ENCODE measurements around the gene SIRT4. TPM values are rescaled to one million over a fixed set of nuclear protein-coding genes. Genes with fewer than 3 reads are reported as not detected.

The SIRT4 gene
- total RNA-seq, 1 experiment from 2014 or later, result 1.9 TPM

DNA sequence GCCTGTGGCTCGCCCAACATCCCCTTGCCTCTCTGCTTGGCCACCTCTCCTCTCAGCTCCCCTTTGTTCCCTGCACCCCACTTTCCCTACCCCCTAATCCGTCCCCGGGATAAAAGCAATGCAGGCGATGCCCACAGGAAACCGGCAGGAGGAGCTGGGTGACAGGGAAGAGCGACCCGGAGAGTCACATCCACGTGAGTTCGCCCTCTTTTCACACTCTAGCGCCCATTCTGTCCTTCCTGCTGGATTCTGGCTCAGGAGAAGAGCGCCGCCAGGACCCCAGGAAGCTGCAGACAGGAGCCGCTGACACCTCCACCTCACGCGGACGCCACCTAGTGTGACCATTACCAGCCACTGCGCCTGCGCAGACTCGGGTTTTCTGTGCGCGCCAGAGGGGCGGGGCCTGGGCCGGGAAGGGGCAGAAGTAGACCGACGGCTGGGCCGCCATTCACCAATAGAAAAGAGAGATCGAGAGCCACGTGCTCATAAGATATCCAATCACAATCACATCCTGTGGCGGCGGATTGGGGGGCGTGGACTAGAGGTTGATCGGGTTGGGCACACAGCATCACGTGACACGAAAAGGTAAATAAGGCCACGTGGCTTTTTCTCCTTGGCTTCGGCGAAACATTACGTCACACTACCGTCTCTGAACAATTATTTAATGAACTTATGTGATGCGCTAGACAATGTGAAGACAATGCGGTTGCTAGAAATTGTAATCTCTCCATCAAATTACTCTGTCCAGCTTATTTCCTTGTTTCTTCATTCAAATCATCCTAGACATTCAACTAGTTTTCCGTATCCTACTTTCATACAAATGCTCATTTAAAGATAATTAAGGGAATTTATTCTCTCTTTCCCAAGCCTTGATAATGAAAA is 15.3 kb downstream of the SIRT4 start:
- Histone ChIP-seq H2AFZ (ENCODE audit: low read length) (peak overlapping the region; percentile 91), H3K4me2 (ENCODE audit: low read length) (peak overlapping the region; percentile 99), H3K27ac (ENCODE audit: low read length) (peak overlapping the region; percentile 39), H3K9me2 (replicated peaks; ENCODE audit: low read length) (no peaks in the 10 kb centered on the region), H3K9me3 (ENCODE audit: low read length) (no peaks in the 10 kb centered on the region), H3K79me2 (ENCODE audit: low read length) (peaks cover 7% of the 10 kb centered on the region), H3K36me3 (ENCODE audit: low read depth, low read length) (no peaks in the 10 kb centered on the region), H3F3A (ENCODE audit: low read length, unreplicated experiment) (no peaks in the 10 kb centered on the region), H3K4me1 (ENCODE audit: insufficient read depth, low read length) (peaks cover 11% of the 10 kb centered on the region), H3K4me3 (ENCODE audit: low read length) (peak overlapping the region; percentile 73), H3K9ac (ENCODE audit: low read length) (peak overlapping the region; percentile 84), H3K27me3 (ENCODE audit: low read length) (no peaks in the 10 kb centered on the region), H4K20me1 (ENCODE audit: low read length) (no peaks in the 10 kb centered on the region)
- CTCF ChIA-PET, result interaction anchor here (0.5 to 0.7 kb wide), 3 partner anchors 15 to 511 kb away, joined by 3 to 4 read pairs (median 3); partner anchors contain the start of gene SIRT4
- intact Hi-C loops (cut with micrococcal nuclease), result loop anchor here (1.0 kb wide), 2 partner anchors 15 to 24 kb away; partner anchors contain the start of genes RNU4-1 and SIRT4
- TF ChIP-seq EZH2phosphoT487 (IDR thresholded peaks at IDR 0.05; ENCODE audit: borderline replicate concordance, low read length) (no peak), EZH2 (IDR thresholded peaks at IDR 0.05; ENCODE audit: low read length, unreplicated experiment) (no peak)
- TF ChIP-seq, protein P1, sequence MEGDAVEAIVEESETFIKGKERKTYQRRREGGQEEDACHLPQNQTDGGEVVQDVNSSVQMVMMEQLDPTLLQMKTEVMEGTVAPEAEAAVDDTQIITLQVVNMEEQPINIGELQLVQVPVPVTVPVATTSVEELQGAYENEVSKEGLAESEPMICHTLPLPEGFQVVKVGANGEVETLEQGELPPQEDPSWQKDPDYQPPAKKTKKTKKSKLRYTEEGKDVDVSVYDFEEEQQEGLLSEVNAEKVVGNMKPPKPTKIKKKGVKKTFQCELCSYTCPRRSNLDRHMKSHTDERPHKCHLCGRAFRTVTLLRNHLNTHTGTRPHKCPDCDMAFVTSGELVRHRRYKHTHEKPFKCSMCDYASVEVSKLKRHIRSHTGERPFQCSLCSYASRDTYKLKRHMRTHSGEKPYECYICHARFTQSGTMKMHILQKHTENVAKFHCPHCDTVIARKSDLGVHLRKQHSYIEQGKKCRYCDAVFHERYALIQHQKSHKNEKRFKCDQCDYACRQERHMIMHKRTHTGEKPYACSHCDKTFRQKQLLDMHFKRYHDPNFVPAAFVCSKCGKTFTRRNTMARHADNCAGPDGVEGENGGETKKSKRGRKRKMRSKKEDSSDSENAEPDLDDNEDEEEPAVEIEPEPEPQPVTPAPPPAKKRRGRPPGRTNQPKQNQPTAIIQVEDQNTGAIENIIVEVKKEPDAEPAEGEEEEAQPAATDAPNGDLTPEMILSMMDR (conservative IDR thresholded peaks at IDR 0.05; ENCODE audit: low read depth, low read length), result peak; percentile 84
- ATAC-seq (peak; percentile 98), DNase-seq (peak; percentile 100)
- POLR2A ChIA-PET (ENCODE audit: unreplicated experiment), result interaction anchor here (0.6 to 0.9 kb wide), 5 partner anchors 25 to 1425 kb away, joined by 3 to 5 read pairs (median 4); no protein-coding TSS in a partner anchor
- no TSS peak for BruUV-seq (replicated peaks)

GRCh38 chr12:120321382-120322202 is 19.5 kb downstream of the SIRT4 start:
- Histone ChIP-seq H3F3A (ENCODE audit: low read length, unreplicated experiment) (no peaks in the 10 kb centered on the region), H2AFZ (ENCODE audit: low read length) (peak overlapping the region; percentile 51; the same call in 1 of the 2 replicates), H3K9ac (ENCODE audit: low read length) (no peak overlapping the region), H3K36me3 (ENCODE audit: low read depth, low read length) (no peaks in the 10 kb centered on the region), H3K4me1 (ENCODE audit: insufficient read depth, low read length) (peaks cover 11% of the 10 kb centered on the region), H4K20me1 (ENCODE audit: low read length) (no peaks in the 10 kb centered on the region), H3K9me3 (ENCODE audit: low read length) (no peaks in the 10 kb centered on the region), H3K27ac (ENCODE audit: low read length) (no peak overlapping the region), H3K27me3 (ENCODE audit: low read length) (no peaks in the 10 kb centered on the region), H3K79me2 (ENCODE audit: low read length) (peaks cover 6% of the 10 kb centered on the region), H3K4me2 (ENCODE audit: low read length) (no peak overlapping the region), H3K4me3 (ENCODE audit: low read length) (no peak overlapping the region), H3K9me2 (replicated peaks; ENCODE audit: low read length) (no peaks in the 10 kb centered on the region)
- TF ChIP-seq EZH2 (IDR thresholded peaks at IDR 0.05; ENCODE audit: low read length, unreplicated experiment) (no peak), EZH2phosphoT487 (IDR thresholded peaks at IDR 0.05; ENCODE audit: borderline replicate concordance, low read length) (no peak)
- TF ChIP-seq, protein P1 (conservative IDR thresholded peaks at IDR 0.05; ENCODE audit: low read depth, low read length), result no peak
- BruUV-seq (replicated peaks), result no TSS peak
- ATAC-seq, result no peak
- CTCF ChIA-PET, result interaction anchor here (0.5 kb wide), 1 partner anchor 25 kb away, joined by 5 read pairs; no protein-coding TSS in a partner anchor
- no peak for DNase-seq
- intact Hi-C loops (cut with micrococcal nuclease), result no loop called here
- POLR2A ChIA-PET (ENCODE audit: unreplicated experiment), result no interaction called here

Measured in PC-3 (cell line).